IPS-NIHi11 (cell line): ENCODE data around the gene M6PR.

Source experiments
- DNase-seq: peaks from one replicate; pipeline ENCODE4 v3.0.0; 2012; ENCODE audit warnings: mixed read lengths, low spot score

M6PR gene

DNA sequence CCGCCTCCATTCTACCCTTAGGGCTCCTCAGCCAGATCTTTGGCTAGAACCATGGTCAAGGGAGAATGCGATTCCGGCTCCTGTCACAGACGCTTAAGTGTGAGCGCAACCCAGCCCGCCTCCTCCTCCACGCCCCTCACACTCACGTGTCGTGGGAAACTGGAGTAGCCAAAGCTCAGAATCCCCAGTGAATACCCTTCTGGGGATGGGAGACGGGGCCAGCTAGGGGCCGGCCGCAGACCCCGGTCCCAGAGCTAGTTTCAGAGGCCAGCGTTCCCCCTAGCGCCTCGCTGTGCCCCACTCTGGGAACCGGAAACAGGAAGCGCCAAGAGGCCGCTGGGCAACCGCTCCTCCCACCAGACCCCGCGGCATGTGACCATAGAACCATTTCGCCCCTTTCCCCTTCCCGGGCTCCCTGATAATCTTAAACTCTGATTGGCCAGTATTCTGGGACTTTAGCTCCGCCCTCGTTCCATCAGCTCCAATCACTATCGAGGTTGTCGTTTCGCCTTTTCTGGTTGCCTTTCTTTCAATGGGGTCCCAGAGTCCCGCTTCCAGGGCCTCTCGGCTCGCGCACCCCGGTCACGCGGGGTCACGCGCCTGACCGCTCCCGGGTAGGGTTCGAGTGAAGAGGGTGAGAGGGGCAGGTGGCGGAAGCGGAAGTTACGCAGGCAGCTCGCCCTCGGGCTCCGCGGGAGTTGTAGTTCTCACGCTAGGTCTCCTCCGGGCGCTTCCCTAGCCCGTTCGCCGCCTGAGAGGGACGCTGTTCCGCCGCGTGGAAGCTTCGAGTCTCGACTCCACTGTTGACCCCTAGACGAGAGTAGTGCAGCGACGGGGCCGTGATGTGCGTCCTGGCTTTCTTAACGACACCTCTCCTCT lies at the start of gene M6PR:
M6PR (minus strand) TSS at position 304 of the 879 bp plus-strand sequence. CDS start 3,241 bp downstream, outside the sequence.
- peak; percentile 98 for DNase-seq

- no peak for DNase-seq
Measured at GRCh38 chr12:8996682-8997405, 47.4 kb upstream of the M6PR start.

GRCh38 chr12:8995021-8995775 lies 45.8 kb upstream of the M6PR start:
- no peak for DNase-seq

- no peak for DNase-seq
Measured at GRCh38 chr12:8993827-8994226, 44.4 kb upstream of the M6PR start.

DNA sequence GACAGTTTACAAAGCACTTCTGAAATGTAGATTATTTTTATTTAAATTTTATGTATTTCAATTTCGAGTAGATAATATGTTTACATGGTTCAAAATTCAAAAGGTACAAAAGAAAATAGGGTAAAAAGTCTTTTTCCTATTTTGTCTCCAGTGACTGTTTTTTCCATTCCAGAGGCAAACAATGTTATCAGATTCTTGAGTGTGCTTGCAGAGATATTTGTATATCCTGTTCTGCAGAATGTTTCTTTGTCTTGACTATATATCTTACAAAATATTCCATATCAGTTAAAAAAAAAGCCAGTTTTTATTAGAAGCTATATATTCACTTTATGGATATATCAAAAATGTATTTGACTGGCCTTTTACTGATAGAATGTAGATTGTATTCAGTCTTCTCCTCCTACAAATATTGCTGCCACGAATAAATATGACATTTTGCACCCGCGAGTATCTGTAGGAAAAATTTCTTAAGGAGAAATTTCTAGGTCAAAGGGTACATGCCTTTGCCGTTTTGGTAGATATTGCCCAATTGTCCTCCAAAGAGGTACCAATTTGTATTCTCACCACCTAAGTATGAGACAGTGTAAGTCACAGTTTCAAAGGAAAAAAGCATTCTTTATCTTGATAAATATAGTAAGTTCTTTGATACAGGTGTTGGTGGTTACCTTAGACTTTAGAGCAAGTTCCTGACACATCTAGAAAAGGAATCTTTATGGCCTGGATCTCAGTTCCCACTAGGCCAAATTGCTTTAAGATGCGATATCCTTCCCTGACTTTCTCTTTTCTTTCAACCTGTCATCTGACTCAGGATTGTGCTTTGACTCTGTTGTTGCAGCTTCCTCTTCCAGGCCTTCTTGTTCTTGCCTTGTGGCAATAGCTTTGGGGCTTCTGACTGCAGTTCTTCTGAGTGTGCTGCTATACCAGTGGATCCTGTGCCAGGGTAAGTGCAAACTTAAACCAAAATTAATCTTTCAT lies 42.2 kb upstream of the M6PR start:
- no peak for DNase-seq

DNA sequence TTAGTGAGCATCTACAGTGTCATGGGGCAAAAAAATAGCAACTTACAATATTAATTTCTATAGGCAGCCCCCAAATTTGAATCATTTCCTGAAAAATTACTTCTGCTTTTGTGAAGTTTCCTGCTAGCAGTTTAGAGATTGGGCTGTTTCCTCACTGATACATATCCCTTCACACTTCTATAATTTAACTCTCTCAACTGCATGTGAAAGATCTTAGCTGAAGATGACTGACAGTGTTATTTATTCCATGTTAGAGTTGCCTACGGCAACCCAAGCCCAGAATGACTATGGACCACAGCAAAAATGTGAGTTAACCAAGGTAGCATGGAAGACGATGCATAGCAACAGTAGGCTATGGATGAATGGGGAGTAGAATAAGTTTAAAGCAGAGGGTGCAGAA lies 40.0 kb upstream of the M6PR start, which contains the start of gene KLRG1:
KLRG1 (plus strand) TSS at position 134 of the 400 bp plus-strand sequence; CDS start at position 224, 90 bp downstream.
- DNase-seq, result no peak

- DNase-seq, result no peak
Measured at GRCh38 chr12:8987685-8988084, 38.2 kb upstream of the M6PR start.

GRCh38 chr12:8987163-8987562 lies 37.7 kb upstream of the M6PR start:
- no peak for DNase-seq

DNA sequence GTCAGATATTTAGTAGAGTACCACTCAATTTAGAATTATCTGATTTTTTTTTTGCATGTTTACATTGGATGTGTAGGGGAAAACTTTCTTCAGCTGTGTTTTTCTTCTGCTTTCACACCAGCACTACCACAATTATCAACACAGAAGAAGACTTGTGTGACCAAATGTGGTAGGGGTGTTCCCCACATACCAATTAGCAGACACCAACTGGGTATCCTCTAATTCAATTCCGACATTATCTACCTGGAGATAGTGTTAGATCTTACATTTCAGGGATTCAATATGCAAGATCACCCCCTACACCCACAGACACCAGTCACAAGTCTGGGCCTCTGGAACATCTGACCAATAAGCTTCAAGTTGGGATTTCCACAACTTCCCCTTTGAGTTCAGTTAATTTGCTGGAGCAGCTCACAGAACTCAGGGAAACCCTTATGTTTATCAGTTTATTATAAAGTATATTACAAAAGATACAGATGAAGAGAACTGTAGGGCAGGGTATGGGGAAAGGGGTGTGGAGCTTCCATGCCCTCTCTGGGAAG lies 35.8 kb upstream of the M6PR start:
- no peak for DNase-seq

DNA sequence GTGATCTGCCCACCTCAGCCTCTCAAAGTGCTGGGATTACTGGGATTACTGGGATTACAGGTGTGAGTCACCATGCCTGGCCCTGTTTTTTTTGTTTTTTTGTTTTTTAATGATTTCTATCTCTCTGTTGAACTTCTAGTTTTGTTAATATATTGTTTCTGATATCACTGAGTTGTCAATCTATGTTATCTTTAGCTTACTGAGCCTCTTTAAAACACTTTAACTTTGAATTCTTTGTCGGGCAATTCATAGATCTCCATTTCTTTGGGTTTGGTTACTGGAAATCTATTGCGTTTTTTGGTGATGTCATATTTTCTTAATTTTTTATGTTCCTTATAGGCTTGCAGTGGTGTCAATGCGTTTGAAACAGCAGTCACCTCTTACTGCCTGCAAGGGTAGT lies 30.7 kb upstream of the M6PR start:
- no peak for DNase-seq

- DNase-seq, result no peak
Measured at GRCh38 chr12:8970432-8970831, 21.0 kb upstream of the M6PR start.

DNA sequence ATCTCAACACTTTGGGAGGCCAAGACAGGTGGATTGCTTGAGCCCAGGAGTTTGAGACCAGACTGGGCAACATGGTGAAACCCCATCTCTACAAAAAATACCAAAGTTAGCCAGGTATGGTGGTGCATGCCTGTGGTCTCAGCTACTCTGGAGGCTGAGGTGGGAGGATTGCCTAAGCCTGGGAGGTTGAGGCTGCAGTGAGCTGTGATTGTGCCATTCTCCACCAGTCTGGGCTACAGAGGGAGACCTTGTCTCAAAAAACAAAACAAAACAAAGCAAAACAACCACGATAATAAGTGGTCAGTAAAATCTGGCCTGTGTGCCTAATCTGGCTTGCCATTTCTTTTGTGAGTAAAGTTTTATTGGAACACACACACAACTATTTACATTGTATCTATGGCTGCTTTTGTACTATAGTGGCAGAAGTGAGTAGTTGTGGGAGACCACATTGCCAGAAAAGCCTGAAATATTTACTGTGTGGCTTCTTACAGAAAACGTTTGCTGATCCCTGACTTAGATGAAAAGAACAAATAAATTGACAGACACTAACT lies 20.5 kb upstream of the M6PR start:
- DNase-seq, result no peak

DNA sequence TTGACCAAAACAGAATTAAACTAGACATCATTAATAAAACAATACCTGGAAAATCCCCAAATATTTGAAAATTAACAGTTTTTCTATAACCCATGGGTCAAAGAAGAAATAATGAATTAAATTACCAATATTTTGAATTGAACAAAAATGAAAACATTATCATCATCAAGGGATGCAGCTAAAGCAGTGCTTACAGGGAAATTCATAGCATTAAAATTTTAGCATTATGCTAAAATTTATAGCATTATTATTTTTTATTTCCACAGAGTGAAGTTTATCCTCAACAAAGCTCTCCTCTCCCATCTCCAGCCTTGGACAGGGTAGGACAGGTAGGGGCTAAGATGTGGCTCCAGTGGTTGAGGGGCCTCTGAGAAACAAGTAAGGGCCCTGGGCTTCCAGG lies 19.3 kb upstream of the M6PR start:
- no peak for DNase-seq

DNA sequence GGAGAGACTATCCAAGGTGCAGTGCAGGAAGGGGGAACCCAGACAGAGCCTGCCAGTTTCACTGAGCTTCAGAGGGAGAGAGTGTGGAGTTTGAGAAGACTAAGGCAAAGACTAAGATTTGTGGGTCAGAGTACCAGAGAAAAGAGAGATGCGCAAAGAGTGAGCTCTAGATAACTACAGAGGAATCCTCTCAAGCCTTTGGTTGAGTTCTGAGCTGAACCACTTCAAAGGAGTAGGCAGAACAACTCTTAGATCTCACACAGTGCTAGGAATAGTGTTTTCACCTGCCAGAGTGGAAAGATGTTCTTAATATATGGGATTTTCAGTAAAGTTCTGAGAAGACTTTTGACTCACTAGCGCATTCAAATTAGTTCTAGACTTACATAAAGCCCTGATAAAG lies 10.7 kb upstream of the M6PR start:
- DNase-seq, result no peak

DNA sequence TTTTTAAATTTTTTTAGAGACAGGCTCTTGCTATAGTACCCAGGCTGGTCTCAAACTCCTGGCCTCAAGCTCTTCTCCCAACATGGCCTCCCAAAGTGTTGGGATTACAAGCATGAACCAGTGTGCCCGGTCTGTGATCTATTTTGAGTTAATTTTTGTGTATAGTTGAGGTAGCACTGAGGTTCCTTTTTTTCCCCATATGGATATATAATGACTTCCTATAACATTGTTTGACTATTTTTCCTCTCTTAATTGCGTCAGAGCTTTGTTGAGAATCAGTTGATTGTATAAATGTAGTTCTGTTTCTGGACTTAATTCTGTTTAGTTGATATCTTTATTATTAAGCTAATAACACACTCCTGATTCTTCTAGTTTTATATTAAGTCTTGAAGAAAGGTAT lies 8.6 kb upstream of the M6PR start:
- DNase-seq, result no peak

DNA sequence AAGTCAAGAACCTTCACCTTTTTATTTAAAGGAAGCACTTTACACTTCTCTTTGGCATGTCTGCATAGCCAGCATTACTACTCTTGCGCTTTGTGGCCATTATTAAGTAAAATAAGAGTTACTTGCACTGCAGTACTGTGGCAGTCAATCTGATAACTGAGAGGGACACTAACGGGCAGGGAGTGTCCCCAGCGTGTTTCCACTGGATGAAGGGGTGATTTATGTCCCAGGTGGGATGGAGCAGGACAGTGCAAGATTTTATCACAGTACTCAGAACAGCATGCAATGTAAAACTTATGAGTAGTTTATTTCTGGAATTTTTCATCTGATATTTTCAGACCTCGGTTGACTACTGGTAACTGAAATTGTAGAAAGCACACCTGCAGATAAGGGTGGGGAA lies 8.1 kb upstream of the M6PR start:
- DNase-seq, result no peak

GRCh38 chr12:8956772-8957171 lies 7.3 kb upstream of the M6PR start:
- no peak for DNase-seq

DNA sequence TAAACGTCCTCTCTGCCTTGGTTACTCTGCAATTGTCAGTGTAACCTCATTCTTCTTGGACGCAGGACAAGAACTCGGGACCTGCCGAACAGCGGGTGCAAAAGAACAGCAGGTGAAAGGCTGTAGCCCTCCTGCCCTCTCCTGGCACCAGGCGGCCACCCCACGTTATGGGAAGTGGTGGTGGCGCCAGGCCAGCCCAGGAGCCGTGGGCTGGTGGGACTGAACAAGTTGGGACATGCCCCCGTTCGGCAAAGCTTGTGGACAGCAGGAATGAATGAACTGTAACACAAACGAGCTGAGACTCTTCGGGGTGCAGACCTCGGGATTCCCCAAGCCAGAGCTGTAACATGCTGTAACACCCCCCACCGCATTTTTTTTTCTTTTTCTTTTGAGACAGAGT lies 6.6 kb upstream of the M6PR start:
- DNase-seq, result no peak

- no peak for DNase-seq
Measured at GRCh38 chr12:8953773-8954402, 4.4 kb upstream of the M6PR start.

GRCh38 chr12:8951744-8952143 lies 2.3 kb upstream of the M6PR start:
- DNase-seq, result no peak
